Measurements from ENCODE around the gene DCAF11. TPM values are rescaled to one million over a fixed set of nuclear protein-coding genes. Genes with fewer than 3 reads are reported as not detected.

Gene DCAF11
- total RNA-seq, 2 experiments from 2014 or later: 79.4 to 84.0 TPM

DNA sequence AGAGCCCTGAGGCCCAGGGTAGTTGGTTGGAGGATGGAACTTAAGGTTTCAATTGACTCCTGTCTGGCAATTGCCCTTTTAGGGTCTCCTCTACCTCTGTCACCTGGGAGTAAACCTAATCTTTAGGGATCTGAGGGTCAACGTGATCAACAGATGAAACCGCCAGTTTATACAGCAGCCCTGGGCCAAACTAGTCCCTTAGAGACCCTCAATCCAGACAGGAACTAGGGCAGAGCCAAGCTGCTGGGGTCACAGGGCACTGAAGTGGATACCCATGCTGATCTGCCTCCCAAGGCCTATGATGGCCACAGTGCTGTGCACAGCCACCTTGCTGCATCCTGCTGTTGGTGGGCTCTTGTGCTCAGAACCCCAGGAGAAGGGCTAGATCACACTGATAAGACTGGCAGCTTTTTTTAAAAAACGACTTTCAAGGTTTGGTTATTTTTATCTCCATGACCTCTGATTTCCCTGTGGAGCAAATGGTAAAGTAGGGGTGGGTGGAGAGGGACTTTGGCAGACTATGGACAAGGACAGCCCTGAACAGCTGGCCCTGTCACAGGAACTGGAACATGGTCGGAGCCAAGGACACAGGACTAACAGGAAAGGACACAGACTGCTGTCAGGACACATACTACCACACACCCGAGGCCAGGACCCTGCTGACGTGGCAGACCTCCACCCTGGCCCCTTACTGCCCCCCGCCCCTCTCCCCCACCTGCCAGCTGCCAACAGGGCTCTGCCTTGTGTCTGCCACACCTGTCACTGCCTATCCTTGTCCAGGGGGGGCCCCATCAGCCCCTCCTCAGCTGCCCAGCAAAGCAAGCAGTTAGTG is 16.4 kb downstream of the DCAF11 start:
- no peak overlapping the region for H3K4me3 Mint-ChIP-seq
- no peak overlapping the region for H3K27ac Mint-ChIP-seq
- intact Hi-C loops (cut with micrococcal nuclease): no loop called here
- peaks cover 20% of the 10 kb centered on the region for H3K4me1 Mint-ChIP-seq (ENCODE audit: low read depth)
- no peaks in the 10 kb centered on the region for H3K27me3 Mint-ChIP-seq (ENCODE audit: low read depth)
- no peak for DNase-seq
- H3K36me3 Mint-ChIP-seq (ENCODE audit: low read depth): no peaks in the 10 kb centered on the region
- H3K9me3 Mint-ChIP-seq: no peaks in the 10 kb centered on the region
- CTCF ChIA-PET: no interaction called here

DNA sequence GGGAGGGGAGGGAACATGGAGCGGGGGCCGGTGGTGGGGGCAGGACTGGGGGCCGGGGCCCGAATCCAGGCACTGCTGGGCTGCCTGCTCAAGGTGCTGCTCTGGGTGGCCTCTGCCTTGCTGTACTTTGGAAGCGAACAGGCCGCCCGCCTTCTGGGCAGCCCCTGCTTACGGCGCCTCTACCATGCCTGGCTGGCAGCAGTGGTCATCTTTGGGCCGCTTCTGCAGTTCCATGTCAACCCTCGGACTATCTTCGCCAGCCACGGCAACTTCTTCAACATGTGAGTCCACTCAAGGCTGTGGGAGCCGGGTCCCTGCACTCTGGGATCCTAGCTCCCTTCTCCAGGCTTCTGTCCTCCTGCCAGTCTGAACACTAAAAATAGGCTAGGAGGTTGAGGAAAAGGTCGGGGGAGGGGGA is 17.0 kb downstream of the DCAF11 start:
- H3K4me1 Mint-ChIP-seq (ENCODE audit: low read depth): peaks cover 20% of the 10 kb centered on the region
- H3K4me3 Mint-ChIP-seq: no peak overlapping the region
- H3K27me3 Mint-ChIP-seq (ENCODE audit: low read depth): no peaks in the 10 kb centered on the region
- peak overlapping the region; percentile 73 for H3K27ac Mint-ChIP-seq
- intact Hi-C loops (cut with micrococcal nuclease): no loop called here
- DNase-seq: no peak
- CTCF ChIA-PET: interaction anchor here (1.8 kb wide), 1 partner anchor 10 kb away, joined by 5 read pairs; the partner anchor contains the start of gene EMC9
- peaks cover under 1% of the 10 kb centered on the region for H3K36me3 Mint-ChIP-seq (ENCODE audit: low read depth)
- no peaks in the 10 kb centered on the region for H3K9me3 Mint-ChIP-seq

DNA sequence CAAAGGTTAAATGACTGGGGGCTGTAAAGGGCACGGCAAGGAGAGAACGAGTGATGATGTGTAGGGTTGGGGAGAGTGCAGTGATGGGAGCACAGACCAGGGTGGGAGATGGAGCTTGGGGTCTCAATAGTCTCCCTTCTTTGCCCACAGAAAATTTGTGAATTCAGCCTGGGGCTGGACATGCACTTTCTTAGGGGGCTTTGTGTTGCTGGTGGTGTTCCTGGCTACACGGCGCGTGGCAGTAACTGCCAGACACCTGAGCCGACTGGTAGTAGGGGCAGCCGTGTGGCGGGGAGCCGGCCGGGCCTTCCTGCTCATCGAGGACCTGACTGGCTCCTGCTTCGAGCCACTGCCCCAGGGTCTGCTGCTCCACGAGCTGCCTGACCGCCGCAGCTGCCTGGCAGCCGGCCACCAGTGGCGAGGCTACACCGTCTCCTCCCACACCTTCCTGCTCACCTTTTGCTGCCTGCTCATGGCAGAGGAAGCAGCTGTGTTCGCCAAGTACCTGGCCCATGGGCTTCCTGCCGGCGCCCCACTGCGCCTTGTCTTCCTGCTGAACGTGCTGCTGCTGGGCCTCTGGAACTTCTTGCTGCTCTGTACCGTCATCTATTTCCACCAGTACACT is 17.6 kb downstream of the DCAF11 start:
- peak; percentile 47 for DNase-seq
- intact Hi-C loops (cut with micrococcal nuclease): no loop called here
- Mint-ChIP-seq H3K36me3 (ENCODE audit: low read depth) (peaks cover 7% of the 10 kb centered on the region), H3K9me3 (no peaks in the 10 kb centered on the region), H3K27ac (peak overlapping the region; percentile 77), H3K4me3 (peak overlapping the region; percentile 25), H3K4me1 (ENCODE audit: low read depth) (peaks cover 25% of the 10 kb centered on the region), H3K27me3 (ENCODE audit: low read depth) (no peaks in the 10 kb centered on the region)
- CTCF ChIA-PET: interaction anchor here (1.8 kb wide), 1 partner anchor 9 kb away, joined by 5 read pairs; the partner anchor contains the start of gene EMC9

DNA sequence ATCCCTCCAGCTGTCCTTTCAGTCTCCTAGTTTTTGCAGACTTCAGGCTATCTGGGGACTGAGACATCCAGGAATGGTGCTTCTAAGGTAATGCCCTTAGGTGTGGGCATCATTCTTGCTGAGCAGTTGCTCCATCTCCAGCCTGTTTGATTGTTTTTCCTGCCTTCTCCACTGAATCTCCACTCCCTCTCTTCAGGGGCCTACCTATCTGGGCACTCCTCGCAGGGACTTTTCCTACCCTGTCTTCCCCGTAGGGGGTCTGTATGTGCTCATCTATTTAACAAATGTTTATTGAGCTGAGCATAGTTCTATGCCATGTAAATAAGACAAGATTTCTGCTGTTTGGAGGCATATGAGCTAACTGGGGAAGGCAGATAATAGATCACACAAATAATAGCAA is 18.4 kb downstream of the DCAF11 start:
- Mint-ChIP-seq H3K27me3 (ENCODE audit: low read depth) (no peaks in the 10 kb centered on the region), H3K4me1 (ENCODE audit: low read depth) (peaks cover 30% of the 10 kb centered on the region), H3K9me3 (no peaks in the 10 kb centered on the region), H3K4me3 (no peak overlapping the region), H3K27ac (peak overlapping the region; percentile 77), H3K36me3 (ENCODE audit: low read depth) (peaks cover 14% of the 10 kb centered on the region)
- DNase-seq: no peak
- CTCF ChIA-PET: interaction anchor here (1.0 to 4.8 kb wide), 4 partner anchors 8 to 83 kb away, joined by 3 to 43 read pairs (median 4); partner anchors contain the start of genes EMC9 and MDP1
- intact Hi-C loops (cut with micrococcal nuclease): no loop called here

DNA sequence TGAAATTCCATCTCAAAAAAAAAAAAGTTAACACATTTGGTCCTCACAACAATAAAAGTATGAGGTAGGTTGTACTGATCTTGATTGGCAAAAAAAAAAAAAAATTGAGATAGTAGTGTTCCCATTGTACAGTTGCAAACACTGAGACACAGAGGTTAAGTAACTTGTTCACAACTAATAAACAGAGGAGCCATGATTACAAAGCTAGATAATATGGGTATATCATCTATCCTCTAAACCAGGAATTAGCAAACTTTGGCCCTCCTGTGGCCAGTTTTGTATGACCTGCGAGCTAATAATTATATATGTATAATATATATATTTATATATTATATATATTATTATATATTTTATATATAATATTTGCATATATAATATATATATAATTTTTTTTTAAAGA is 19.2 kb downstream of the DCAF11 start:
- H3K27me3 Mint-ChIP-seq (ENCODE audit: low read depth): no peaks in the 10 kb centered on the region
- H3K4me3 Mint-ChIP-seq: no peak overlapping the region
- H3K4me1 Mint-ChIP-seq (ENCODE audit: low read depth): peaks cover 37% of the 10 kb centered on the region
- CTCF ChIA-PET: interaction anchor here (0.6 to 4.8 kb wide), 7 partner anchors 16 to 520 kb away, joined by 3 to 43 read pairs (median 3); partner anchors contain the start of gene MDP1
- no peaks in the 10 kb centered on the region for H3K9me3 Mint-ChIP-seq
- no peak overlapping the region for H3K27ac Mint-ChIP-seq
- DNase-seq: no peak
- peaks cover 19% of the 10 kb centered on the region for H3K36me3 Mint-ChIP-seq (ENCODE audit: low read depth)
- intact Hi-C loops (cut with micrococcal nuclease): no loop called here

DNA sequence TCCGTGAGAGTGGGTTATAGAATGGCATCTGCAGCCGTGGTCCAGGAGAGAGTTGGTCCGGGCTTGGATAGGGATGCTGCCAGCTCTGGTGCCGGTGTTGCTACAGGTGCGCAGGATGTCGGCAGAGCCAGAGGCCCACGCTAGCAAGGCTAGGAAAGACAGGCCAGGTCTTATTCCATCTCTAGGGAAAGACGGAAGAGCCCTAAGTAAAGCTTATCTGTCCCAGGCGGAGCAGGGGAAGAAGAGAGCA is 20.9 kb downstream of the DCAF11 start:
- peak; percentile 29 for DNase-seq
- H3K4me3 Mint-ChIP-seq: peak overlapping the region; percentile 86
- peaks cover 31% of the 10 kb centered on the region for H3K36me3 Mint-ChIP-seq (ENCODE audit: low read depth)
- no peaks in the 10 kb centered on the region for H3K27me3 Mint-ChIP-seq (ENCODE audit: low read depth)
- peak overlapping the region; percentile 69 for H3K27ac Mint-ChIP-seq
- peaks cover 51% of the 10 kb centered on the region for H3K4me1 Mint-ChIP-seq (ENCODE audit: low read depth)
- intact Hi-C loops (cut with micrococcal nuclease): no loop called here
- no peaks in the 10 kb centered on the region for H3K9me3 Mint-ChIP-seq
- CTCF ChIA-PET: interaction anchor here (0.8 to 4.8 kb wide), 4 partner anchors 16 to 26 kb away, joined by 4 to 43 read pairs (median 18); partner anchors contain the start of genes DCAF11, IRF9 and NRL

DNA sequence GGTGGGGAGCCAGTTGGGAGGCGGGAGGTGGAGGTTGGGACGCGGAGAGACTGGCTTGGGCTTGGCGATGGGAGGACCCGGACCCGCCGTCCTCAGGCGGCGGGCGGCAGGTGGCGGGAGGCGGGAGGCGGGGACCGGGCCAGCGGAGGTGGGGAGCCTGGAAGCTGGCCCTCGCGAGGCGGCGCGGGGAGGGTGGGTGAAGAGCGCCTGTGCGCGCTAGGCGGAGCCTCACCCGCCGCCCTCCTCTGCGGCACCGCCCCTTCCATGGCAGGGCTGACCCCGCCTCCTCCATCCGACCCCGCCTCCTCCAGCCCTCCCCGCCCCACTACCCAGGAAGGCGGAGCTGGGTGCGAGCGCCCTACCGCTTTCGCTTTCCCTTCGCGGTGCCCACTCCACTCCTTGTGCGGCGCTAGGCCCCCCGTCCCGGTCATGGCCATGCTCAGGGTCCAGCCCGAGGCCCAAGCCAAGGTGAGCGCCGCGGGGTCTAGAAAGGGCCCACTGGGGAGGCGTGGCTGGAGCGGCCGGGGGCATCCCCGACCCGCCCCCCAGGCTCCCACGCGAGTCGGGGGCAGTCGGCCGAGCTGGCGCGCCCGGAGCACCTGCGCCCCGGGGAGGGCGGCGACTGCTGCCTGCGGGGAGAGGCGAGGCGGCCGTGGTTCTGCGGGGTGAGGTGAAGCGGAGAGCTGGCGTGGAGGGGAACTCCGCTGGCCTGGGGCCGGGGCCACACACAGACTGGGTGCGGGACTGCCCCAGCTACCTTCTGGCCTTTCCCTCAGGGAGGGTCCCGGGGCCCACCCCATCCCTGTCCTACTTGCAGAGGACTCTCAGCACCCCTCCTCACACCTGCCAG is 21.5 kb downstream of the DCAF11 start, which contains the start of gene PSME1:
Gene PSME1 (plus strand): TSS at position 361 of the 850 bp plus-strand sequence. CDS start 69 bp downstream, at position 430.
- intact Hi-C loops (cut with micrococcal nuclease): loop anchor here (1.0 kb wide), 3 partner anchors 11 to 25 kb away; partner anchors contain the start of genes DCAF11, IRF9, NRL and RNF31
- Mint-ChIP-seq H3K27me3 (ENCODE audit: low read depth) (no peaks in the 10 kb centered on the region), H3K9me3 (no peaks in the 10 kb centered on the region), H3K36me3 (ENCODE audit: low read depth) (peaks cover 36% of the 10 kb centered on the region), H3K27ac (peak within 1 kb of the TSS; percentile 93), H3K4me3 (peak within 1 kb of the TSS; percentile 86), H3K4me1 (ENCODE audit: low read depth) (peaks cover 52% of the 10 kb centered on the region)
- DNase-seq: peak; percentile 97
- CTCF ChIA-PET: interaction anchor here (1.6 to 4.8 kb wide), 4 partner anchors 9 to 27 kb away, joined by 5 to 43 read pairs (median 18); partner anchors contain the start of genes DCAF11, IRF9 and NRL

DNA sequence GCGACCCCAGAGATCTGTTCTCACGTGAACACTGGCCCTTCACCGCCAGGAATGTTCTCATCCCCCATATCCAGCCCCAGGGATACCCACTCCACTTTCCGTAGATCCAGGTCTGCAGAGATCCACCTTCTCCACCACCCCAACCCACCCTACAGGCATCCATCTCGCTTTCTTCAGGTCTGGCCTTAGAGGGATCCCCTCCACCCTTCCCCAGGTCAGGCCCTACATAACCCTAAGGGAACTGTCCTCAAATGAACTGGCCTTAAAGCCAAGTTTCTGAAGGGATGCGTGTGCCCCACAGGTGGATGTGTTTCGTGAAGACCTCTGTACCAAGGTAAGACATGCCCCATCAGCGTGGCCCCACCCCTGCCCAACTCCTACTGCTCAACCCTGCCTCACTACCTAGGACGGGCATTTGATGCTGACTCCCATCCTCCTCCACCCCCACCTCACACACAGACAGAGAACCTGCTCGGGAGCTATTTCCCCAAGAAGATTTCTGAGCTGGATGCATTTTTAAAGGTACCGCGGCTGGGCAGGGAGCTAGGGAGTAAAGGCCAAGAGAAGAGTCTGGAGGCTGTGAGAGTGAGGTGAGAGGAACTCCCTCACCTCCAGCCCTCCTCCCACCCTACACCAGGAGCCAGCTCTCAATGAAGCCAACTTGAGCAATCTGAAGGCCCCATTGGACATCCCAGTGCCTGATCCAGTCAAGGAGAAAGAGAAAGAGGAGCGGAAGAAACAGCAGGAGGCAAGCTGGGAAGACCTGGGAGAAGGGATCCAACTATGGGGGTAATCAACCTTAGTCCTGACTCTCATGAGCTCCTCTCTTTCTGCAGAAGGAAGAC is 22.3 kb downstream of the DCAF11 start:
- H3K9me3 Mint-ChIP-seq: no peaks in the 10 kb centered on the region
- peak overlapping the region; percentile 86 for H3K4me3 Mint-ChIP-seq
- H3K27ac Mint-ChIP-seq: peak overlapping the region; percentile 93
- intact Hi-C loops (cut with micrococcal nuclease): loop anchor here (1.0 kb wide), 3 partner anchors 10 to 24 kb away; partner anchors contain the start of genes DCAF11, IRF9, NRL and RNF31
- H3K4me1 Mint-ChIP-seq (ENCODE audit: low read depth): peaks cover 53% of the 10 kb centered on the region
- CTCF ChIA-PET: interaction anchor here (1.3 to 4.8 kb wide), 6 partner anchors 9 to 197 kb away, joined by 5 to 43 read pairs (median 10); partner anchors contain the start of genes DCAF11, IRF9, NRL and RNF31
- peaks cover 38% of the 10 kb centered on the region for H3K36me3 Mint-ChIP-seq (ENCODE audit: low read depth)
- DNase-seq: peak; percentile 35
- H3K27me3 Mint-ChIP-seq (ENCODE audit: low read depth): no peaks in the 10 kb centered on the region

DNA sequence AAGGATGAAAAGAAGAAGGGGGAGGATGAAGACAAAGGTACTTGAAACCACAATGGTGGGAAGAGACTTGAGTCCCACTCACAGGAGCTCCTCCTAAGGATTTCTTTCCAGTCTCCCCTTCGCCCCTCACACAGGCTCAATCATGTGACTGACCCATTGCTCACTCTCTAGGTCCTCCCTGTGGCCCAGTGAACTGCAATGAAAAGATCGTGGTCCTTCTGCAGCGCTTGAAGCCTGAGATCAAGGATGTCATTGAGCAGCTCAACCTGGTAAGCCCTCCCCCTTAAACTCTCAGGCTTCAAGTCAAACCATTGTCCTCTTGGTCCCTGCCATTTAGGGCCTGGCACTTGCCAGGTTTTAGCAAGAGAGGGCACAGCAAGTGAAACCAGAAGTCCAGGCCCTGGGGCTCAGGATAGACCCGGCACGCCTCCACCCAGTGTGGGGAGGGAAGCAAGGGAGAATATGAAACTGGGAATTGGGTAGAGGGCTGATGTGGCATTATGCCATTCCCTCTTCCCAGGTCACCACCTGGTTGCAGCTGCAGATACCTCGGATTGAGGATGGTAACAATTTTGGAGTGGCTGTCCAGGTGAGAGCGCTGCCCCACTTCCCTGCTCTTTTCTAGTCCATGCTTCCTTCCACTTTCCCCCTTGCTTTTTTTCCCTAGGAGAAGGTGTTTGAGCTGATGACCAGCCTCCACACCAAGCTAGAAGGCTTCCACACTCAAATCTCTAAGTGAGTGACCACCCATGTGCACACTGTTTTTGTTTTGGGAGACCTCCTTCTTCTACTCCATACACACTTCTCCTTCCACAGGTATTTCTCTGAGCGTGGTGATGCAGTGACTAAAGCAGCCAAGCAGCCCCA is 23.2 kb downstream of the DCAF11 start:
- Mint-ChIP-seq H3K27ac (peak overlapping the region; percentile 93), H3K27me3 (ENCODE audit: low read depth) (no peaks in the 10 kb centered on the region), H3K4me1 (ENCODE audit: low read depth) (peaks cover 50% of the 10 kb centered on the region), H3K9me3 (no peaks in the 10 kb centered on the region), H3K4me3 (peak overlapping the region; percentile 86), H3K36me3 (ENCODE audit: low read depth) (peaks cover 41% of the 10 kb centered on the region)
- CTCF ChIA-PET: interaction anchor here (1.3 to 4.8 kb wide), 6 partner anchors 8 to 196 kb away, joined by 5 to 43 read pairs (median 10); partner anchors contain the start of genes DCAF11, IRF9, NRL and RNF31
- DNase-seq: no peak
- intact Hi-C loops (cut with micrococcal nuclease): no loop called here
